Ureter (tissue), 1 donor: Measurements from ENCODE around the gene ATP5F1D. TPM values are rescaled to one million over a fixed set of nuclear protein-coding genes. Genes with fewer than 3 reads are reported as not detected.

Source experiments
- DNase-seq: peaks from one replicate; pipeline ENCODE4 v3.0.0-alpha.2; 2020; ENCODE audit warnings: low spot score
- total RNA-seq: library from RNA; stranded (reverse); gene quantifications from one replicate; pipeline ENCODE4 v1.2.4, GENCODE V29; 2023
- donor health status: DM: yes; HTN: yes; CAD: no.

ATP5F1D gene
- total RNA-seq, 1 donor from 2014 or later = 144 TPM

DNA sequence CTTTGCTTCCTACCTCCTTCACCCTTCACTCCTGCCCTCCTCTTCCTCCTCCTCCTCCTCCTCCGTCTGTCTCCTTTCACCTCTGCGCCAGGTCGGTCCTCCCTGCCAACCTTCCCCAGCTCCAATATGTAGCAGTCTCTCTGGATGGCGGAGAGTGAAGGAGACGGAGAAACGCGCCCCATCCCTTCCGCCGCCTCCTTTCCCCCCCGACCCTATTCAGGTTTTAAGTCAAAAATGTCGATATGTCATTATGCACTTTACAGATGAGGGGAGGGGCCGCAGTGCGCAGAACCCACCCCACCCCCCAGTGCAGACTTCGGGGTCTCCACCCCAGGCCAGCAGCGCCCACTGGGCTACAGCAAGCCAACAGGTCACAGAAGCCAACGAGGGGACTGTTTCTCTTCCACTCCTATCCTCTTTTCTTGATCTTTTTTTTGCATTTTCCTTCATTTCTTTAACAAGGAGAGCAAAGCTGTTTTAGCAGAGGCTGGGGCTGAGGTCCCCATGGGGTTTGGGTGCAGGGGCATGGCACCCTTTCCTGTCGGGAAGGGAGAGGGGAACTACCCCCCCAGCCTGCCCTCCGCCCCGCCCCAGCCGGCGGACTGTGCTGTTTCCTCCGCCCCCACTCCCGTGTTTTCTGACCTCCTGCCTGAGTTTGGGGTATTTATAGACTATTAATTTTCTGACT is 16.1 kb downstream of the ATP5F1D start:
- DNase-seq = no peak

DNA sequence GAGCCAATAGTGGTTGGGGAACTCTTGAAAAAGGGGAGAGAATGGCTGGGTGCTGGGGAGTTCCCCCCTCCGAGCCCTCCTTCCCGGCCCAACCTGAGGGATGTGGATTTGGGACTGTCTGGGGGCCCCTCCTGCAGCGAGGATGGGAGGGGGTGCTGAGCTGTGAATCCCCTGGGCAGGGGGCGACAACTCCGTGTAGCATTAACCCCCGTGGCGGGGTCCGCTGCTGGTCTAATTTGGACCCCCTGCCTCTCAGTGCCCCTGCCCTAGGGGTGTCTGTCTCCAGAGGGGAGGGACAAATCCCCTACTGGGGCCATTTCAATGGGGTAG is 16.6 kb downstream of the ATP5F1D start:
- DNase-seq = no peak

GRCh38 chr19:1258707-1259205 is 17.2 kb downstream of the ATP5F1D start:
- DNase-seq = no peak

DNA sequence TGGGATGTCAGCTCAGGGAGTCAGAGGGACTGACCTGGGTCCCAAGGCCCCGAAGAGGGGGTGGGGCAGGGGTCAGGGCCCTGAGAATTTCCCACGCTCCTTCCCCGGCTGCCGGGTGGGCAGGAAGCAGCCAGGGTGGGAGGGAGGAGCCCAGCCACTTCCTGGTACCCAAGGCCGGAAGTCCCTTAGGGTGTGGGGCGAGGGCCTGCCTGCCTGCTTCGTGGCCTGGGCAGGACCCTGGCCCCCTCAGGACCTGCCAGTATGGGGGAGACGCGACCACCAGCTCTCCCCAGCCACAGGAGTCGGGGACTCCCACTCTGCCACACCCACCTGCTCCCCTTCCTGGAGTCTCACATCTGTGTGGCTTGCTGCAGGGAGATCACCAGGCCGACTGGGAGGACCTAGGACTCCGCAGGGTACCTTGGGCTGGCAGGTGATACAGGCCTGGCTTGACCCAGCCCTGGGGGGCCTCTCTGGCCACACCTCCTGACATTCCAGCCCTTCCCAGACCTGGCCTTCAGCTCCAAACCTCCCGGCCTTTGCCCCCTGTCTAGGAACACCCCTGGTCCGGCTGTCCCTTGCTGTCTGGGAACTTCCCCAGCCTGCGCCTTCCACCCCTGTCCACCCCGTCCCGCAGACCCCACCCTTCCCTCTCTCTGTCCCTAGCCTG is 17.8 kb downstream of the ATP5F1D start:
- no peak for DNase-seq

DNA sequence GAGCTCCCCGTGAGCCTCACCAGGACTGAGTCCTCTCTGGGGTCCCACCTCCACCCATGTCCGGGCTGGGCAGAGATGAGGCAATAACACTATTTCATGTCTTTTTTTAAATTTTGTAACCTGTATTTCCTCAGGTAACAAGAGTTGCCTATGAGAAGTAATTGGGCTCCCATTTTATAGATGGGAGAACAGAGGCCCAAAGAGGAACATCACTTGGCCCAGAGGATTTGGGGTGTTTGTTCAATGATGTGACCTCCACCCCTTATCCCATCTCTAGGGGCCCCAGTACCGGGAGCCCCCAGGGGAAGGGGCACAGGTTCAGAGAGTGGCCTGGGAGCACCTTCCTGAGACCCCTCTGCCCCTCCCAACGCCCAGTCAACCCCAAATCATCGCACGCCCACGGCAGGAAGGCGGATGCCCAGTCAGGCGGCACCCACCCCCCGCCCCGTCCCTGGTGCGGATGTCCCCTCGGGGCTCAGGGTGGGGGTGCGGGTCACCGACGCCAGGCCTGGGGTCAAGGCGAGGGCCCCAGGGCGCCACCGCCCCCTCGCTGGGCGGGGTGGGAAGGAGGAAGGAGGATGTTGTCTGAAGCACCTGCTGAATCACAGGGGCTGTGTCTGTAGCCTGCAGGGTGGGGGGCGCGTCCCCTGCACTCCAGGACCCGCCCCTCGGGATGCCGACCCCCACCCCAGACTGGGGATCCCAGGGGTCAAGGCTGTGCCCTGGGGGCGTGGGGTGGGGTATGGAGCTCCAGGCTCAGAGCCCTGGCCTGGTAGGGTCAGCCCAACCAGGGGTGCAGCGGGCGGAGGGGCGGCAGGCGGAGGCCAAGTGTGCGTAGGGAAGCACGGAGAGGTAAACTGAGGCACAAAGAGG is 18.6 kb downstream of the ATP5F1D start:
- no peak for DNase-seq

DNA sequence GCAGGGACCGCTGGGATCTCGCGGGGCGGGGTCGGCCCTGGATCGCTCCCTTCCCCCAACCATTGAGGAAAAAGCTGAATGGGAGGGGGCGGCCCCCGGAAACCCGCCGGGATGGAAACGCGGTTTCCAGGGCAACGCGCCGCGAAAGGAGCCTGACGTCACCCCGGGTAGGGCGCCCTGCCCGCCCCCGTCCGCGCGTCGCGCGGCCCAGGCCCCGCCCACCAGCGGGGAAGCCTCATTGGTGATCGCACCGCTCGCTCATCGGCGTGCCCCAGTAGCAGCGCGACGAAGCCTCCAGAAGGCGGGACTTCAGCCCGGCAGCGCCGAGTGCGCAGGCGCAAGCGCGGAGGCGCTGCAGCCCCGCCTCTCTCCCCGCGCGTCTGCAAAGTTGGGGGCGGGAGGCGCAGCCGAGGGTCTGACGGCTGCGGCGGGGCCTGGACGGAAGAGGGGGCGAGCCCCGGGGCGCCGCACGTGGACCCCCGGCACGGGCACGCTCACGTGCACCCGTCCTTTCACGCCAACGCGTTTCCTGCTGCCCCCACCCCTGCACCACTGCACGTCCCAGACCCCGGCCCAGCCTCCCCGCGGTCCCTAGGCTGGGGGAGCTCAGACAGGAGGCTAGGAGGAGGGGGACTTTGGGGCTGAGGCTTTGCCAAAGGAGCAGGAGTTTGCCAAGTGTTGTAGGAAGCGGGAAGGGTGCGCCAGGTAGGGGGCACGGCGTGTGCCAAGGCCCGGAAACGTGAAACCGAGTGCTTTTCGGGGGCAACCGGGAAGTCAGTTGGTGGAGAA is 19.4 kb downstream of the ATP5F1D start:
- peak; percentile 97 for DNase-seq

- DNase-seq = no peak
Measured at GRCh38 chr19:1261538-1261797, 19.9 kb downstream of the ATP5F1D start.

- no peak for DNase-seq
Measured at GRCh38 chr19:1261798-1262622, 20.5 kb downstream of the ATP5F1D start.

DNA sequence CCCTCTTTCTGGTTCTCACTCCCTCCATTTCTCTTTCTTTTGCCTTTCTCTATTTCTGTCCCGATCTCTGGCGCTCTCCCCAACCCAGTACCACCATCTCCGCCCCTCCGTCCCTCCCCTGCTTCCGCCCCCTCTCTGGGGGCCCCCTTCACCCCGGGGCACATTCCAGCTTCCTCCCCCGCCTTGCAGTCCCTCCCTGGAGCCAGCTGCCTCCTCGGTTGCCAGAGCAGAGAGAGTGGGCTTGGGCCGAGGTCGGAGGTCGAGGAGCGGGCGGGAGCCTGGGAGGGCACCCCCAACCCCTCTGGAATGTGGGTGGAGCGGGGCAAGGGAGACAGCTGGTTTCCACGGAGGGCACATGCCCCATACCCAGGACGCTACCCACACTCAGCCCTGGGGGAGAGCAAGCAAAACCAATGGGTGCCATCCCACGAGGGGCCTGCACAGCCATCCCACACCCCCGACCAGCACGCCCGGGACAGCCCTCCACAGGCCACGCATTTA is 21.1 kb downstream of the ATP5F1D start:
- DNase-seq = no peak

GRCh38 chr19:1263188-1263587 is 21.6 kb downstream of the ATP5F1D start:
- no peak for DNase-seq

DNA sequence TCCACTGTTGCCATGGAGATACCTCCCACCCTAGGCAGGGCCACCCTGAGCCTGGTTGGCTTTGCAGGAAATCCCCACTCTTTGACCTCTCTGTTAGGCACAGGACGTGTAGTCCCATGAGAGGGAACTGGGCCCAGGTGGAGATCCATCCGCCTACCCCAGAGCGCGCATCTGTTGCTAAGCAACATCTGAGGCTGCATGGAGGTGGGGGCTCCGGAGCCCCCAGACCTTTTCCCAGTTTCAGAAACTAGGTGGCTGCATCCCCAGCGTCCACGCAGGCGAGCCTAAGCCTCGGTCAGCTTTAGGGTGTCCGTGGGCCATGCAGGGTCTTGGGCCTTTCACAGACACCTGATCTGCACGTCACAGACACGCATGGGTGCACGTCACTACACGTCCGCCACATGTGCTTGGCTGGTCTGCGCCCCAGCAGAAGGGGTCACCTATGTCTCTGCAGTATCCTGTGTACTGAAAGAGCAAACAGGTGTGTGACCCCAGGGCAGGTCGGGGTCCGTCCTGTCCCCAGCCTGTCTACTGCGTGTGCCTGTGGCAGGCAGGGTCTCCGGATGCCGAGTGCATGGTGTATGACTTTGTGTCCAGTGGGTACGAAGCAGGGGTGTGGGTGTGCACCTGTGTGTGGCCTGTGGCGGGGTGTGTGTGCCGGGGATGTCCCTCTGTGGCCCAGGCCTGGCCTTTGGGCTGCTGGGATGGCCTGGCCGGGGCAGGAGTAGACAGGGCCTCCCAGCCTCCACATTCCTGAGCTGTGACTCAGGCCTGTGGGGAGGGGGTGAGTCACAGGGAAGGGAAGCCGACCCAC is 23.5 kb downstream of the ATP5F1D start:
- peak; percentile 80 for DNase-seq

DNA sequence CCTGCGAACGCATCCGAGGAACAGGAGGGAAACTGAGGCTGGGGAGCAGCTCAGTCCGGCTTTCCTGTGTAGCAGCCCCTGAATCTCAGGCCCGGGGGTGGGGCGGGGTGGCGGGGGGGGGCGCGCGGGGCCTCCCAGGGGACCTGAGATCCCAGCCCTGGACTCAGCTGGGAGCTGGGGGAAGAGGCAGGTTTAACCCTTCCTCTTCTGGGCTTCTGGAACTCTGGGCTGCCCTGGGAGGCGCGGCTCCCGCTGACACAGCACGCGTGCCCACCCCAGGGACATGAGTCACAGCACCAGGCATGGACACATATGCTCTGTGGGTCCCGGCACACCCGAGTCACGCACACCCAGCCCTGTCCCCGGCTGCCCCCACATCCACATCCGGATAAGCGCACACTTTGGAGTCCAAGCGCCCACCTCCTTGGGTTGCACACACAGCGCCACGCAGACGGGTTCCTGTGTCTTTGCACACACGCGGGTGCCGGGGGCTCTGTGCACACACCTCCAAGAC is 24.1 kb downstream of the ATP5F1D start:
- DNase-seq = peak; percentile 79

DNA sequence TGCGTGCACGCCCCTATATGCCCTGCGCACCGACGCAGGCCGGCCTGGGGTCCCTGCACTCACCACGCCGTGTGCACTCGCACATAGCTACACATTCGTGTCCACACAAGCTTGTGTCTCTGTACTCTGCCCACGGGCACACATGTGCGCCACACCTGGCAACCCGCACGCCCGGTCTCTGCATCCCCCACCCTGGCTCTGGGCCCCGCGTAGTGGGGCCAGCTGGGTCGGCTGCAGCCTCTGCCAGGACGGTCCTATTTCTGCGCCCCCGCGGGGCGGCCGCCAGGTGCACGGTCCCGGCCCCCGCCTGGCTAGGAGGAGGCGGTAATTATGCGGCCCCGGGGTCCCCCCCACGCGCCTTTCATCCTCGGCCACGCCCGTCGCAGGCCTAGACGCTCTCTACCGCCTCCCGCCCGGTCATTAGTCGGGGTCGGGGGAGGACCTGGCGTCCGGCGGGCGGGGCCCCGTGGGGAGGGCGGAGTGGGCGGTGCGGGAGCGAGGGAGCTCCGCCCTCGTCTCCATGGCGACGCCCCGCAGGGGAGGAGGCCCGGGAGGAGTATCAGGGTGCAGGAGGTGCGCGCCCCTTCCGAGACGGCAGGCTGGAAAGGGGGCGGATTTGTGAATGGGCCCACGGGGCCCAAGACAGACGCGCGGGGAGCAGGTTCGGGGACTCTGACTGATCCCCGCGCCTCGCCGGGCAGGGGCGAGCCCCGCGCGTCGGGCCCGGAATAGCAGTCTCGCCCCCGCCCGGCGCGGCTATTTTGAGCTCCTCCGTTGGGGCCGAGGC is 24.8 kb downstream of the ATP5F1D start:
- DNase-seq = peak; percentile 90

DNA sequence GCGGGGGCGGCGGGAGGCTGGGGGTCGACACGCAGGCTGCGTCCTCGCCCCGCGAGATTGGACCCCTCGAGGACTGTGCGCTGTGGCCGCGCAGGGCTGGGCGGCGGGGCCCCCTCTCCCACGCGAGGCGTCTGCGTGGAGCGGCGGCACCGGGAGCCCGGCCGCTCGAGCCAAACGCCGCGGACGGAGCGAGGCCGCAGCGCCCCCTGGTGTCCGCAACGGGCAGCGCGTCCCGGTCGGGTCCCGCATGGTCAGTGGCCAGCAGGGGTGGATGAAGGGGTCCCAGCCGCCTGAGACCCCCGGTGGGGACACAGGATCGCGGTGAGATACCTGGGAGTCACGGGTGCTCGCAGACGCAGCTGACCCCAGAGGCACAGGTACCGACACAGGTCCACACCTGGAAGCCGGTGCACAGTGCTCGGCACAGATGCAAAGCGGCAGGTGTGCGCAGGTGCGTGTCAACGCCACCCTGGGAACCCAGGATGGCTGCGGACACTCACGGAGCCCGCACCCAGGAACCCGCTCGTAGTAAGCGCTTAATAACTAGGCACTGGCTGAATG is 25.4 kb downstream of the ATP5F1D start:
- peak; percentile 82 for DNase-seq

DNA sequence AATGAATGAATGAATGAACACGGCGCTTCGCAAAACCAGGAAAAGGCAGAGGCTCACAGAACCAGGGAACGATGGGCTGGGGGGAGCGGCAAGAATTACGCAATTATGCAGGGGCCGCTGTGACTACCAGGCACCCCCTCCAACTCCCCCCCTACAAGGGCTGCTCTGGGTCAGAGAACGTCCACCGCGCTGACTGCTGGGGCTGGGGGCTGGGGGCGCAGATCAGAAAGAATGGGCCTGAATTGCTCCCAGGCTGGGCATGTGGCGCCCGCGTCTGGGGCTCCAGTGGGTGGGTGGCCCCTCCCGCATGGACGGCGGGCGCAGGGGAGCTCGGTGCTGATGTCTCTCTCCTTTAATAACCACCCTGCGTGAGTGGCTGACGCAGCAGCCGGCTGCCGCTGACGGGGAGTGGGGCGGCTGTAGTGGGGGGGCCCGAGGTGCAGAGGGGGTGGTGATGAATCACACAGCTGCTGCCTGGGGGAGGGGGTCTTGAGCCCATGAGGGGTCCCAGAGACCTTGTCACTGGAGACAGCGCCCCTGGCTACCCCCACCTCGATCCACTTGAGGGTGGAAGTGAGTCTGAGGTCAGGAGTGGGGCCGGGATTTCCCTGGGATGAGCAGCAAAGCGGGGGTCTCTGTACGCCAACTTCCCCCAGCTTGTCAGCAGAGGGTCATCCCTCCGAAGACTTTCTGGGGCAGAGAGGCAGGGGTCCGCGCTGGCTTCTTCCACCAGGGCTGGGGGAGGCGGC is 26.1 kb downstream of the ATP5F1D start:
- peak; percentile 50 for DNase-seq

- DNase-seq = no peak
Measured at GRCh38 chr19:1268226-1269064, 26.9 kb downstream of the ATP5F1D start.

DNA sequence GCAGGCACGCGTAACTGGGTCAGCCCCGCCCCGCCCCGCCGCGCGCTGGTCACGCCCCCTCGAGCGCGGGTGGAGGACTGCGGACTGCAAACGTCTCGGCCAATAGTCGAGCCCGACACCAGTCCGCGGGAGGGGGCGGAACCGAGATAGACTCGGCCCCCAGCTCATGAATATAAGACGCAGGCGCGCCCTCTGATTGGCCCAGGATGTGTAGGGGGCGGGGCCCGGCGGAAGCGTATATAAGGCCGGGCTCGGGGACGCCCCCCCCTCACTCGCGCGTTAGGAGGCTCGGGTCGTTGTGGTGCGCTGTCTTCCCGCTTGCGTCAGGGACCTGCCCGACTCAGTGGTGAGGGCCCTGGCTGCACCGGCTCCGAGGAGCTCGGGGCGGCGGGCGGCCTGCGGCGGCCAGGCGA is 27.5 kb downstream of the ATP5F1D start, which contains the start of gene CIRBP:
CIRBP (plus strand) TSS at position 268 of the 413 bp plus-strand sequence. CDS start 1,602 bp downstream, outside the sequence.
- peak; percentile 100 for DNase-seq
